ENCODE measurements around the gene SPESP1.

SPESP1 gene

GRCh38 chr15:68993276-68993675 is 63.0 kb downstream of the SPESP1 start:
- no peak for DNase-seq

- DNase-seq = no peak
Measured at GRCh38 chr15:68994149-68994548, 63.8 kb downstream of the SPESP1 start.

GRCh38 chr15:68994981-68995761 is 64.8 kb downstream of the SPESP1 start:
- DNase-seq = peak; percentile 94
